Stimulated activated naive B cell treated with anti-CD40 and anti-IgM and Interleukin-4, amounts not matched to agents 10 μg/mL and 1 μg/mL and 100 μg/mL, for 72 hours (primary cell): ENCODE measurements around the gene SP2.

Experiments
- ATAC-seq, 2 donors: fragments of 150-1000 bp; cut with Tn5 transposase; replicated peaks; 2 replicates each; pipeline ENCODE4 v1.10.0; 2021; ENCODE audit warnings: moderate library complexity in 1 of 2
- DNase-seq: peaks from one replicate; pipeline ENCODE4 v3.0.0; 2021
- H3K27ac Mint-ChIP-seq: one replicate; pipeline ENCODE4 v1.8.0; 2022; ENCODE audit warnings: mild to moderate bottlenecking, mixed read lengths
- H3K27me3 Mint-ChIP-seq, 2 donors: one replicate each; pipeline ENCODE4 v1.8.0; 2022; ENCODE audit warnings: mixed read lengths in 2 of 2
- H3K36me3 Mint-ChIP-seq, 2 donors: one replicate each; pipeline ENCODE4 v1.8.0; 2022; ENCODE audit warnings: mixed read lengths in 2 of 2, mild to moderate bottlenecking in 1 of 2
- H3K4me1 Mint-ChIP-seq, 2 donors: one replicate each; pipeline ENCODE4 v1.8.0; 2022; ENCODE audit warnings: mixed read lengths in 2 of 2, mild to moderate bottlenecking in 1 of 2
- H3K4me3 Mint-ChIP-seq, 2 donors: one replicate each; pipeline ENCODE4 v1.8.0; 2022; ENCODE audit warnings: mild to moderate bottlenecking in 2 of 2, mixed read lengths in 2 of 2, moderate library complexity in 1 of 2
- H3K9me3 Mint-ChIP-seq, 2 donors: one replicate each; pipeline ENCODE4 v1.8.0; 2022; ENCODE audit warnings: mixed read lengths in 2 of 2, mild to moderate bottlenecking in 1 of 2

The SP2 gene

DNA sequence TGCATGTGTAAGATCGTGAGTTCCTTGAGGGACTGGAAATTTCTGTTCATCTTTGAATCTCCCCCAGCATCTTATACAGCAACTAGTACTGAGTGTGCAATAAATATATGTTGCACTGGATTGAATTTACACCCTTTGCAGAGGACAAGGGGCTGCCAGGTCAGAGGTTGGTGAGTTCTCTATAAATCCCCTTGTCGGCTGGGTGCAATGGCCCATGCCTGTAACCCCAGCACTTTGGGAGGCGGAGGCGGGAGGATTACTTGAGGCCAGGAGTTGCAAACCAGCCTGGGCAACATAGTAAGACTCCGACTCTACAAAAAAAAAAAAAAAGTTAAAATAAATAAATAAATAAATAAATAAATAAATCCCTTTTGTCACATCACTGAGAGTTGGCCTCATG is 35.6 kb upstream of the SP2 start:
- ATAC-seq, result no peak
- Mint-ChIP-seq H3K27me3 (peaks cover 40 to 45% of the 10 kb centered on the region in 2 donors), H3K9me3 (peaks cover 0 to 2% of the 10 kb centered on the region in 2 donors), H3K27ac (no peak overlapping the region), H3K4me1 (peaks cover 0 to 1% of the 10 kb centered on the region in 2 donors), H3K4me3 (no peak overlapping the region), H3K36me3 (peaks cover 0 to 1% of the 10 kb centered on the region in 2 donors)
- no peak for DNase-seq

DNA sequence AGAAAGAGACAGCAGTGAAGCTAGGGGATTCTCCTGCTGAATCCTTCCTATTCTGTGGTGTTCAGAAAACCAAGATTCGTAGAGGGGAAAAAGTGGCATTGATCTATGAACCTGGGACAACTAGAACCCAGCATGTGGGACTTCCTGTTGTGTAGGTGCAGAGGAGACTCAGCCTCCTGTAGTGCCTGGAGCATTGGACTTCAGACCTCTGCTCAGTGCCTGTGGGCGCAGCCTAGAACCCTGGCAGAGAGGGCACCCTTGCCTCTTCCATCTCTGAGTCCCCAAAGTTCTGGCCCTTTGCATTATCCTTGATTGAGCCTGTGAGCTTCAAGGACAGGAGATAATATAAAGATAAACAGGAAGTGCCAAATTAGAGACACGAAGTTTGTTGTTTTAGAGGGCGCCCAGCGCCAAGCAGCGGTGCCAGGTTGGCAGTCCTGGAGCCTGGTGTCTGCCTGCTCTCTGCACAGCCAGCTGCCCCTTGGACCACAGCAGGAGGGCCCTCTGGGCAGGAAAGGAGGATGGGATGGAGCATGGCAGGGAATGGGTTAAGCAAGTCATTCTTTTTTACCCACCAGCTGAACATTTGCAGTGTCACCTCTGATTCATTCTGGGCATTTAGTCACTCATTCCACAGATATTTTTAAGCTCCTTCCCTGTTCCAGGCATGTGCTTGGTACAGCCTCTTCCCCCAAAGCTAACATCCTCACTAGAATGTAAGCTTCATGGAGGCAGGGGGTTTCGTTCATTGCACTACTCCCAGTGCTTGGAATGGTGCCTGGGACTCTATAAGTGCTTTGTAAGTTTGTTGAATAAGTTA is 33.2 kb upstream of the SP2 start:
- Mint-ChIP-seq H3K27me3 (peaks cover 36 to 41% of the 10 kb centered on the region in 2 donors), H3K36me3 (peaks cover 0 to 1% of the 10 kb centered on the region in 2 donors), H3K4me3 (no peak overlapping the region), H3K9me3 (peaks cover 0 to 2% of the 10 kb centered on the region in 2 donors), H3K4me1 (peaks cover 0 to 1% of the 10 kb centered on the region in 2 donors), H3K27ac (no peak overlapping the region)
- ATAC-seq (no peak), DNase-seq (no peak)

DNA sequence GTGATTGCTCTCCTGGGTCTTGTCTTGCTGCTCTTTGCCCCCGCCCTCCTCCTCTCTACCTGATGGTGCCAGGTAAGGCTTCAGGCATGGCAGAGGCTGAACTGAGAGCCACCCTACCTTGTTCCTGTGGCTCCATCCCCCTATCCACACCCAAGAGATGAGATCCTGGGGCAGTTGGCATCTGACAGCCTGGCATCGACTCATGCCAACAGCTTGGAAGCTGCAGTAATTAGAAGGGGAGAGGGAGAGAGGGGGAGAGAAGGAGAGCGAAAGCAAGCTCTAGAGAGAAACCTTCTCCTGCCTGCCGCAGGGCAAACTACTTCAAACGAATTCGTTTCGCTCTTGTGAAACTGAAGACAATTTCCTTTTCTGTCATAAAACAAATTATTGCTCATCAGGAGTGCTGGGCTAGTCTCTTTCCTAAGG is 31.2 kb upstream of the SP2 start:
- Mint-ChIP-seq H3K4me1 (peaks cover 0 to 1% of the 10 kb centered on the region in 2 donors), H3K9me3 (peaks cover 0 to 2% of the 10 kb centered on the region in 2 donors), H3K27ac (no peak overlapping the region), H3K27me3 (peaks cover 33 to 35% of the 10 kb centered on the region in 2 donors), H3K36me3 (peaks cover 0 to 1% of the 10 kb centered on the region in 2 donors), H3K4me3 (no peak overlapping the region)
- ATAC-seq (no peak), DNase-seq (no peak)

DNA sequence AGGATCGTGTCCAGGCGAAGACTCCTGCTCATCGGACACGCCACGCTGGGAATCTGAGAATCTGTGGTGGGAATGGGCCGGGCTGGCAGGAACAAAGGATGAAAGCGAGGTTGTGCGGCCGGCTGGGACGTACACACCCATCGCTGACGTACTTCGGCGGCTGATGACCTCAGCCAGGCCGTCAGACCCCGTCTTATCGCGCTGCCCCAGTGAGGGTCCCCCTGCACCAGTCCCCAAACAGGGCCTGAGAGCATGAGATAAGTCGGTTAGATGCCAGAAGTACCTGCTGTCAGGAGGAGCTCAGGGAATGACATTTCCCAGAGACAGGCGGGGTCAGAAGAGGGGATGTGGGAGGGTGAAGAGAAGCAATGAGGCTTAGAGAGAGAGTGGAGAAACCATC is 29.1 kb upstream of the SP2 start:
- H3K4me1 Mint-ChIP-seq, result peaks cover 3 to 4% of the 10 kb centered on the region in 2 donors
- DNase-seq (no peak), ATAC-seq (no peak)
- H3K9me3 Mint-ChIP-seq, result peaks cover 0 to 2% of the 10 kb centered on the region in 2 donors
- peaks cover 0 to 1% of the 10 kb centered on the region in 2 donors for H3K36me3 Mint-ChIP-seq
- H3K27me3 Mint-ChIP-seq, result peaks cover 39 to 43% of the 10 kb centered on the region in 2 donors
- no peak overlapping the region for H3K27ac Mint-ChIP-seq
- no peak overlapping the region for H3K4me3 Mint-ChIP-seq

DNA sequence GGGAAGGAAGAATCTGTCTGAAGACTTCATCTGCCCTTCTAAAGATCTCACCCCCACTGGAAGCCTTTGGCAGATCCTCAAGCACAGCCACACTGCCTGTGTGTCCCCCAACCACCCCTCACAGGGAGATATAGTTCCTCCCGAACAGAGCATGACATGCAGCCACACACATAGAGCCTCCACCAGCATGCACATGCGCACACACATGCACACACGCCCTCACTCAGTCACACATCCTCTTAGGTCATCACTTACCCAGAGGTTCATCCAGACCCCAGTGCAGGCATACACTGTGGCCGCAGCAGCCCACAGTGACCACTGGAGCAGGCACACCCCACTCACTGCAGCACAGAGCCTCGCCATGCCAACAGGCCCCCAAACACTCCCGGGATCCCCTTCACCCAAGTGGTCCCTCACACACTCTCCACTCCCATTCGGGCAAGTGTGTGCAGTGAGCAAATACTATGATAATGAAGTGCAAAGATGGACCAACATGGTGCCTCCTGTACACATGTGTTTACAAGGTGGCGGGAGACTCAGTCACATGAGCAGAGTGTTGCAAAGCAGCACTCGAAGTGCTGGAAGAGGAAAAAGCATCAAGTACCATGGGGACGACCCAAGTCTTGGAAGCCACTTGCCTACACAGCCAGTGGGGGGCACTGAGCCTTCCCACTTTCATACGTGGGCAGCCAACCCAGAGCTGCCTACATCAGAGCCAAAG is 28.1 kb upstream of the SP2 start:
- DNase-seq, result no peak
- ATAC-seq, result no peak
- peaks cover 0 to 1% of the 10 kb centered on the region in 2 donors for H3K36me3 Mint-ChIP-seq
- H3K27me3 Mint-ChIP-seq, result peaks cover 44 to 53% of the 10 kb centered on the region in 2 donors
- H3K9me3 Mint-ChIP-seq, result peaks cover 0 to 2% of the 10 kb centered on the region in 2 donors
- no peak overlapping the region for H3K27ac Mint-ChIP-seq
- peaks cover 4 to 14% of the 10 kb centered on the region in 2 donors for H3K4me1 Mint-ChIP-seq
- H3K4me3 Mint-ChIP-seq, result no peak overlapping the region

DNA sequence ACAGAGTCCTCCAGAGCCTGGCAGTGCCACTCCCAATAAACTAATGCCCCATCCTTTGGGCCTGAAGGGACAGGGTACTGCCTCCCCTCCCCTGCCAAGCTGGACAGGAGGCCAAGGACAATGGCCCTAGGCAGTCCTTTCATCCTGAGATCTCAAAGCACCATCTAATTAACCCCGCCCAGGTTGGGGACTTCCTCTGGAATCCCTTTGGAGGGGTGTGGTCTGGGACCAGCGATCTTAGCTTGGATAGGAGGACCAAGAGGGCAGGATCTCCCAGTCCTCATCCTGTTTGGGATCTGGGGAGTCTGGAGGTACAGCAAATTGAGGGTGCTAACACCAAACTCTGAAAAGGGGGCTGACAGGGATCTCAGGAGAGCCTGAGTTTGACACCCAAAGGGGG is 26.9 kb upstream of the SP2 start:
- H3K36me3 Mint-ChIP-seq, result peaks cover 0 to under 1% of the 10 kb centered on the region in 2 donors
- H3K27me3 Mint-ChIP-seq, result peaks cover 48 to 65% of the 10 kb centered on the region in 2 donors
- ATAC-seq (no peak), DNase-seq (no peak)
- H3K9me3 Mint-ChIP-seq, result no peaks in the 10 kb centered on the region
- H3K4me1 Mint-ChIP-seq, result peaks cover 4 to 18% of the 10 kb centered on the region in 2 donors
- H3K27ac Mint-ChIP-seq, result no peak overlapping the region
- H3K4me3 Mint-ChIP-seq, result no peak overlapping the region

DNA sequence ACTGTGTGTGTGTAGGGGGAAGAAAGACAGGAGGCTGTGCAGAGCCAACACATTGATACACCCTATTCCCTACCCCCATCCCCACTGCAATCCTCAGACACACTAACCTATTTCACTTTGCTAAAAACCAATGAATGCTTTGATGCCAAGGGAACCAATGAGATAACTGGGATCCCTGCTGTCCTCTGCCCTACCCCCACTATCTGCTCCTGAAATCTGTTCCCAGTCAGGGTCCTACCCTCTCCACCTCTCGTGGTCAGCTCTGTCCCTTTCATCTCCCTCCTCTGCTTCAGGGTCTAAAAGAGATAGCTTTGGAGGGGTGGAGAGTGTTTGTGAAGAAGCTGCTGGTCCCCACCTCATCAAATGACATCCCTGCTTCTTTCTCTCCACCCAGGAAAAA is 26.0 kb upstream of the SP2 start:
- H3K4me1 Mint-ChIP-seq, result peaks cover 3 to 20% of the 10 kb centered on the region in 2 donors
- H3K9me3 Mint-ChIP-seq, result no peaks in the 10 kb centered on the region
- DNase-seq, result no peak
- H3K27me3 Mint-ChIP-seq, result peaks cover 56 to 71% of the 10 kb centered on the region in 2 donors
- H3K36me3 Mint-ChIP-seq, result no peaks in the 10 kb centered on the region
- ATAC-seq, result no peak
- H3K4me3 Mint-ChIP-seq, result no peak overlapping the region
- no peak overlapping the region for H3K27ac Mint-ChIP-seq

DNA sequence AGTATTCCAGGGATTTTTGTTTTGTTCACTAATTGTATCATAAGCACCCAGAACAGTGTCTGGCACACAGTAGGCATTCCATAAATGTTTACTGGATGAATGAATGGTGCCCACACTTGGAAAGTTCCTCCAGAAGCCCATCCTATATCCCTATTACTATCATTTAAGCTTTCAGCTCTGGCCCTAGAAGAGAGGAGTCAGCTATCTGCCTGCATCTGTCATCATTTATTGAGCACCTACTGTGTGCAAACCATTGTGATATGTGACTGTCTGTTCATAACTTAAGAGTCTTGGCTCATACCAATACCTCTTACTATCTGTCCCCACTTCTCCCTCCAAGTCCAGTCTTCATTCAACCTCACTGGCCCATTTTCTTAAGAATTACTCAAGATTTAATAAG is 25.0 kb upstream of the SP2 start:
- H3K36me3 Mint-ChIP-seq, result no peaks in the 10 kb centered on the region
- H3K27ac Mint-ChIP-seq, result no peak overlapping the region
- H3K9me3 Mint-ChIP-seq, result no peaks in the 10 kb centered on the region
- DNase-seq, result no peak
- no peak for ATAC-seq
- no peak overlapping the region for H3K4me3 Mint-ChIP-seq
- peaks cover 60 to 75% of the 10 kb centered on the region in 2 donors for H3K27me3 Mint-ChIP-seq
- H3K4me1 Mint-ChIP-seq, result peaks cover 3 to 20% of the 10 kb centered on the region in 2 donors

DNA sequence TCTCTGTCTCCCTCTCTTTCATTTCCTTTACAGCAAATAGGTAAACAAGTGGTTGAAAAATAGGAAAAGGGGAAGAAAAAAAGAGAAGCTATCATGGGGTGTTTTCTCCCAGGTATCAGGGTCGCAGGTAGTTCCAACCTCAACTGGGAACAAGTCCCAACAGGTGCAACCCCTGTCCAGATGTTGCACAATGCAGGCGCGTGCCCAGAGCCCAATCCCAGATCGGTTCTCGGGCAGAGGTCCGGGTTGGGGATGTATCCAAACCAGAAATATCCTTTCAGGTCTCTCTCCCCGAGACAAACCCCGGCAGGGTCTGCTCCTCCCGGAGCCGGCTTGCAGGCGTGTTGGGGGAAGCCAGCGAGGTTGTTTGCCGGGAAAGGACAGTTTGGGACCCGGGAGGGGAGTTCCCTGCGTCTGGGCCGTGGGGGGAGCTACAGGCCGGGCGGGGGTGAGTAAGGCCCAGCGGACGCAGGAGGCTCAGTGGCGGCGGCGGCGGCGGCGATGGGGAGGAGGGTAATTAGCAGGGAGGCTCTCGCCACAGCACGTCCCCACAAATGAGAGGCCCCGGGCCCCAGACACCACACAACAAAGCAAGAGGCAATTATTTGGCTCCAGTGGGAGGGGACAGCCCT is 23.9 kb upstream of the SP2 start:
- ATAC-seq (peak; percentile 23 to 29), DNase-seq (no peak)
- no peak overlapping the region for H3K27ac Mint-ChIP-seq

DNA sequence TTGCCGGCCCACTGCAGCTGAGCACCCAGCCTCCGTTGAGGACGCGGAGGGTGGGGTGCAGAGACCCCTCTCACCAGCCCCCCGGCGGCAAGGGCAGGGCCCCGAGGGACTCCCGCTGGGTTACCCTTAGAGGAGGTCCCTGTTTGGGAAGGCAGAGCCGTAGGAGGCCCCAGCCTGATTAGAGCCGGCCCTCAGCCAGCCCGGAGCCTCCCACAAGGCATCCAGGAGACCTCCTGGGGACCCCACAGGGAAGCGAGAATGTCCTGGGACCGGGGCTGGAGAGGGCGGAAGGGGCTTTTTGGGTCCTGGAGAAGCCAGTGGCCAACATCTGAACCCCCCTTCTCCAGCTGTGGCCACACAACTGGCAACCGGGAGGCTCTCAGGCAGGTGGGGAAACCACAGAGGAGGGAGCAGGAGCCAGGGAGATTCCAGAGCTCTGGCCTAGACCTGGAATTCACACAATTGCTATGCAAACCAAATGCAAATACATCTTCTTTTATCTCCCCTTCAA is 23.3 kb upstream of the SP2 start:
- ATAC-seq, result no peak
- Mint-ChIP-seq H3K9me3 (no peaks in the 10 kb centered on the region), H3K27me3 (peaks cover 55 to 72% of the 10 kb centered on the region in 2 donors), H3K4me1 (peaks cover 3 to 20% of the 10 kb centered on the region in 2 donors), H3K27ac (no peak overlapping the region), H3K36me3 (no peaks in the 10 kb centered on the region), H3K4me3 (no peak overlapping the region)
- DNase-seq, result no peak

More for the DNA sequence above, 23.9 kb upstream of the SP2 start:
- Mint-ChIP-seq H3K27me3 (peaks cover 52 to 68% of the 10 kb centered on the region in 2 donors), H3K36me3 (no peaks in the 10 kb centered on the region), H3K9me3 (no peaks in the 10 kb centered on the region), H3K4me3 (no peak overlapping the region), H3K4me1 (peaks cover 3 to 20% of the 10 kb centered on the region in 2 donors)

DNA sequence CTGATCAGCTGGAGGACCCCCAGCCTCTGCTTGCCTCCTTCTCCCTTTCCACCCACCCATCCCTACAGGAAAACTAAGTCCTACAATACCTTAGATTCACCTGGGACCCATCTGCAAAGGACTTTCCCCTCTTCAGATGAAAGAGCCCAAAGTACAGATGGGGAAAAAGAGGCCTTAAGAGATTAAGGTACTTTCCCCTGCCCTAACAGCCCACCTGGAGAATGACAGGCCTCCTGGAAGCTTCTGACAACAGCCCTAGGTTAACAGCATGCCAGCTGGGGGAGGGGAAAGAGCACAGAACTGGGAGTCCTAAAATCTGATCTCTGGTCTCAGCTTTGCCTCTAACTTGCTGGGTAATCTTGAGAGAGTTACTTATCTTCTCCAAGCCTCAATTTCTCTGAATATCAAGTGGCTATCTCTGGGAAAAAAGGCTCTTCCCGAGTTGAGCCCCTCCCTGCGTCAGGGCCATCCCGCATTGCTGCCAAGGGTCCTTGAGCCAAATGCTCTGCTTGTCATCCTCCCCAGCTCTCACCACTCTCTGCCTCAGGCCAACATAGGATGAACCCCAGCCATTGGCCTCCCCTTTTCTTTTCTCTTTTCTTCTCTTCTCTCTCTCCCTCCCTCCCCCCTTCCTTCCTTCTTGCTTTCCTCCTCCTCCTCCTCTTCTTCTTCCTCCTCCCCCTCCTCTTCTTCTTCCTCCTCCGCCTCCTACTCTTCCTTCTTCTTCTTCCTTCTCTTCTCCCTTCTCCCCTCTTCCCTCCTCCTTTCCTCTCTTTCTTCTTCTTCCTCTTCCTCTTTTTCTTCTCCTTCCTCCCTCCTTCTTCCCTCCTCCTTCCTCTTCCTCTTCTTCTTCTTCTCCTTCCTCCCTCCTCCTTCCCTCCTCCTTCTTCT is 22.6 kb upstream of the SP2 start:
- no peak for ATAC-seq
- H3K4me3 Mint-ChIP-seq, result no peak overlapping the region
- no peak for DNase-seq
- H3K9me3 Mint-ChIP-seq, result no peaks in the 10 kb centered on the region
- H3K27me3 Mint-ChIP-seq, result peaks cover 53 to 72% of the 10 kb centered on the region in 2 donors
- peaks cover 3 to 20% of the 10 kb centered on the region in 2 donors for H3K4me1 Mint-ChIP-seq
- H3K27ac Mint-ChIP-seq, result no peak overlapping the region
- H3K36me3 Mint-ChIP-seq, result peaks cover 0 to 2% of the 10 kb centered on the region in 2 donors

DNA sequence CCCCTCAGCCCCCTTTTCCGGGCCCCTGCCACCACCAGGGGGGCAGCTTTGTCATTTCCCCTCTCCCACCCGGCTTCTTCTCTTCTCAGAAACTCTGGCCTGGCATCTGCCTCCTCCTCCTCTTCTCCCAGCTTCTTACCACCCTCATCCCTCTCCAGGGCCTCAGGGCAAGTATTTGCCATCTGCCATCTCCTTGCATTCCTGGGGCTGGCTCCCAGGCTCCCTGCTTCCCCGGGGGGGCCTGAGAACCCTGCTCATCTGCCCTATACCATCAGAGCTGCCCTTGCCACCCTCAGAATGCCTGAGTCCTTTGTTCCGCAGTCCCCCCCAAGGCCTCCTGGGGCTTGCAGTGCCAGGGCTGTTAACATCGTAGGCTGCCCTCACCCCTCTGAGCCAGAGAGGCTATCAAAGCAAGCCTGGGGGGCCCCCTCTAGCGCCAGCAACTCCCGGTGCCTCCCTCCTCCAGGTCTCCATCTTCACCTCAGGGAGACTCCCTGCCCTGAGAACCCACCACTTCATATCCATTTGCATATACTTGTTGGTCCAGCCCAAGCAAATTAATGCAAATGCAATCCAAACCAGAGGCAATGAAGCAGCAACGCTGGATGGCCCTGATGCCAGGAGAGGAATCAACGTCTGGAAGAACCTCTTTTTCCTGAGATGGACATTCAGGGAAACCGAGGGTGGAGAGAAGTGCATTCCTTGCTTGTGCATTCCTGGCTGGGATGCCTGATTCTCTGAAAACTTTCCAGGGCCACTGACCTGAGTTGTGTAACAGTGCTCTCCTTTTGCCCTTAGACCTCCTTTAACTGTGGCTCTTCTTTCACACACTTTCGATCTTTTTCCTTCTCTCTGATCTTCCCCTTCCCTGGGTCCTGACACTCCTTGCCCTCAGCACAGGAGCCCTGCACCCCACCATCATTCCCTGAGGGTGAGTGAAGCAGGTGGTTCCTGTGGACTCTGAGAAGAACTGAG is 20.7 kb upstream of the SP2 start:
- no peak for DNase-seq
- Mint-ChIP-seq H3K4me3 (no peak overlapping the region), H3K27me3 (peaks cover 45 to 75% of the 10 kb centered on the region in 2 donors), H3K27ac (no peak overlapping the region), H3K4me1 (peaks cover 3 to 20% of the 10 kb centered on the region in 2 donors), H3K9me3 (no peaks in the 10 kb centered on the region), H3K36me3 (peaks cover 0 to 2% of the 10 kb centered on the region in 2 donors)
- ATAC-seq, result no peak
